Nucleus accumbens (tissue), 56 donors: ENCODE measurements around the gene APOLD1.
"Not testable (repeated sequence)": the region's sequence is repeated elsewhere in the genome, so short reads cannot be mapped to it uniquely, and the experiment has no call there.

Experiments used
- DNase-seq, 56 donors: peaks; one replicate each; lab custom pipeline; 2025; lab: John Stamatoyannopoulos, UW

APOLD1 gene

GRCh38 chr12:12806784-12807516, 21.5 kb downstream of the APOLD1 start:
- DNase-seq = no peak

GRCh38 chr12:12807517-12807903, 22.1 kb downstream of the APOLD1 start:
- DNase-seq = not testable (repeated sequence)

GRCh38 chr12:12807970-12808702, 22.7 kb downstream of the APOLD1 start:
- peak in 5 of 56 donors; percentile 4 to 27 (median 15) for DNase-seq

- no peak for DNase-seq
Observed at GRCh38 chr12:12810553-12811021, 25.1 kb downstream of the APOLD1 start.

GRCh38 chr12:12811343-12811742, 25.9 kb downstream of the APOLD1 start:
- DNase-seq = peak in 1 of 56 donors; percentile 16

GRCh38 chr12:12812174-12812573, 26.7 kb downstream of the APOLD1 start:
- no peak for DNase-seq

GRCh38 chr12:12812618-12813119, 27.2 kb downstream of the APOLD1 start:
- DNase-seq = no peak

- DNase-seq = peak; percentile 8 to 97 (median 88)
Observed at GRCh38 chr12:12813120-12814101, 28.0 kb downstream of the APOLD1 start, which contains the start of gene DDX47. Gene DDX47, plus strand, starts transcription at chr12:12813346. Its CDS starts 22 bp downstream, at chr12:12813368.

- DNase-seq = no peak
Observed at GRCh38 chr12:12817616-12818015, 32.2 kb downstream of the APOLD1 start.

- DNase-seq = no peak
Observed at GRCh38 chr12:12818701-12819100, 33.2 kb downstream of the APOLD1 start.

- no peak for DNase-seq
Observed at GRCh38 chr12:12819221-12819620, 33.8 kb downstream of the APOLD1 start.

GRCh38 chr12:12819752-12820311, 34.4 kb downstream of the APOLD1 start:
- DNase-seq = no peak

- not testable (repeated sequence) for DNase-seq
Observed at GRCh38 chr12:12820376-12820775, 34.9 kb downstream of the APOLD1 start.

- DNase-seq = no peak
Observed at GRCh38 chr12:12821975-12822374, 36.5 kb downstream of the APOLD1 start.

- no peak for DNase-seq
Observed at GRCh38 chr12:12822886-12823285, 37.4 kb downstream of the APOLD1 start.

- no peak for DNase-seq
Observed at GRCh38 chr12:12823300-12823699, 37.8 kb downstream of the APOLD1 start.

GRCh38 chr12:12823811-12824210, 38.4 kb downstream of the APOLD1 start:
- DNase-seq = no peak

GRCh38 chr12:12835378-12836146, 50.1 kb downstream of the APOLD1 start:
- no peak for DNase-seq

GRCh38 chr12:12836571-12836970, 51.1 kb downstream of the APOLD1 start:
- no peak for DNase-seq
